HG03108 (cell line): Measurements from ENCODE around the gene RBX1.

Experiments used
- ATAC-seq: cut with Tn5 transposase; IDR thresholded peaks from one replicate; pipeline ENCODE4 v1.9.1; 2021; ENCODE audit warnings: moderate library complexity; ENCODE audit not compliant: unreplicated experiment

RBX1 gene

GRCh38 chr22:41021061-41021612 lies 70.0 kb downstream of the RBX1 start:
- peak; percentile 7 for ATAC-seq

GRCh38 chr22:41021613-41022454 lies 70.7 kb downstream of the RBX1 start:
- ATAC-seq = peak; percentile 55

- peak; percentile 50 for ATAC-seq
Observed at GRCh38 chr22:41022470-41023298, 71.5 kb downstream of the RBX1 start.
